GM12892 (cell line): Measurements from ENCODE around the gene RANBP17.
"Not testable (repeated sequence)": the region's sequence is repeated elsewhere in the genome, so short reads cannot be mapped to it uniquely, and the experiment has no call there.

ENCODE experiments used
- DNase-seq: peaks from one replicate; pipeline ENCODE4 v3.0.0; 2011; ENCODE audit not compliant: insufficient read length
- FAIRE-seq: peaks from 2 replicates; lab custom pipeline; 2011; peaks lifted over from hg19 to GRCh38; lab: Jason Lieb, UNC
- POLR2A ChIP-seq: IDR thresholded peaks from 2 replicates; pipeline ENCODE4 v1.6.1; 2011; ENCODE audit warnings: low read depth, low read length, control low read depth
- POLR2AphosphoS5 ChIP-seq: IDR thresholded peaks from 2 replicates; pipeline ENCODE4 v1.6.1; 2011; ENCODE audit warnings: low read depth, low read length, control low read depth
- TAF1 ChIP-seq: IDR thresholded peaks from 2 replicates; pipeline ENCODE4 v1.6.1; 2011; ENCODE audit warnings: low read depth, mild to moderate bottlenecking, control low read depth, low read length, borderline replicate concordance

The RANBP17 gene

DNA sequence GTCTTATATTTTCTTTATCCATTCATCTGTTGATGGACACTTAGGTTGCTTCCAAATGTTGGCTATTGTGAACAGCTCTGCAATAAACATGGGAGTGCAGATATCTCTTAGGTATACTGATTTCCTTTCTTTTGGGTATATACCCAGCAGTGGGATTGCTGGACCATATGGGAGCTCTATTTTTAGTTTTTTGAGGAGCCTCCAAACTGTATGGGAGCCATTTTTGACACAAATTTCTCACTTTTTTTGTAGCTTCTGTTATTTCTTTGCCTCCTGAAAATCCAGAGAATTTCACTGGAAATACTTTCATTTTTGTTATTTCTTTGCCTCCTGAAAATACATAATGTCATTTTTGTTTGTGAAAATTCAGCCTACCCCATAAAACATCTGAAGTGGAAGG is 15.0 kb upstream of the RANBP17 start:
- TF ChIP-seq POLR2A (no peak), TAF1 (no peak), POLR2AphosphoS5 (no peak)
- DNase-seq (no peak), FAIRE-seq (no peak)

DNA sequence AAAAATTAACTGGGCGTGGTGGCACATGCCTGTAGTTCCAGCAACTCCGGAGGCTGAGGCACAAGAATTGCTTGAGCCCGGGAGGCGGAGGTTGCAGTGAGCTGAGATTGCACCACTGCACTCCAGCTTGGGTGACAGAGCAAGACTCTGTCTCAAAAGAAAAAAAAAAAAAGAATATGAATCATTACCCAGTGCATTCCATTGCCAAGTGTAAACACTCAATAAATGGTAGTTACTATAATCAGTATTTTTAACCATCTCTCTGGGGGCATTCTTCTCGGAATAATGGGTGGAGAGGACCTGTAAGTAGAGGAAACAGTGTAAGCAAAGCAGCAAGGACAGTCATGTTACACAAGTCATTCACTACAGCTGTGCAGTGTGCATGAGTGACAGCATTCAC is 13.8 kb upstream of the RANBP17 start:
- TF ChIP-seq POLR2A (no peak), POLR2AphosphoS5 (no peak), TAF1 (no peak)
- no peak for DNase-seq
- no peak for FAIRE-seq

DNA sequence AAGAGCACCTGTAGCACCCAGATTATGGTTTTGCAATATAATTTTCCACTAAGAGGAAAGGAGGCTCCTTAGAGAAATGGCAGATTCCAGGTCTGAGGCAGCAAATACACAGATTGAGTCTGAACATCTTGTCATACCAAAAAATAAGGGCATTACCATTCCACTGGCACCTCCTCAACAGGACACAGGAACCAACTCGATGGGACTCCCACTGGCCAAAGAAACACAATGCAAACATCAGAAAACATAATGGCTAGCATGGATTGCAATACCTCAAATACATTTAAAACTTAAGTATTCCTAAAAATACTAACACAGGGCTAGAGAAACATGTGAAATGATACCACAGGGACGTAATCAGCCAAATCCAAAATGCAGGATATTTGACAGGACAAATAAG is 12.4 kb upstream of the RANBP17 start:
- DNase-seq = no peak
- no peak for FAIRE-seq
- no peak for TF ChIP-seq POLR2A

DNA sequence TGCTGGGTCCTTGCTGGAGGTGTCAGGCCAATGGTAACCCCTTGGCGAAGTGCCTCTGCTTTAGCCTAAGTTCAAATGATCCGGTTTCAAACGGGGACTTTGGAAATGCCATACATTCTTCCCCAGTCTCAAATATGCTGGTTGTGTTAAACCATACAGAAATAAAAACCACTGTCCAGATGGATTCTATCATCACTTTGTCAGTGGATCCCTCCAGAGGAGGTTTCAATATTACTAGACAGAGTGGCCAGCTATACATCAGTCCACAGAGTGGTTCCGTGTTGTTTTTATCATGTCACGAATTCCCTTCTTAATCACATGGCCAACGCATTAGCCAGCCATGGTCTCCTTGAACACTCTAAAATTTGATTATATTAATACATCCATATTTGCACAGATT is 7.3 kb upstream of the RANBP17 start:
- FAIRE-seq = no peak

DNA sequence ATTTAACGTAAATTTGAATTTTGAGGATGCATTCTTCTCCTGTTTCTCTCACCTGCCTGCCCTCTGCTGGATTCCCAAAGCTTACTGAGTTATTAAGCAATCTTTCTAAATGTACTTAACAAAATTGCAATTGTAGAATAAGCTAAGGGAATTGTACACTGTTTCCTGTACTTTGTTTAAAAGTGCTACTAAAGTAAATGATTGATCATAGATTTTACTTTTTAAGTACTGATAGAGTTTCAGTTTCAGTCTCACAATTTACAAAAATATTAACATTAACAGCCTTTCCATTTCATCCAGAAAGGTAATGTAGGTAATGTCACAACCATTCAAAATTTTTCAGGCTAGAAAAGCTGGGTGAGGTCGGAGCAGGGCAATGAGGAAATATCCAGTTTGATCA is 4.8 kb upstream of the RANBP17 start:
- DNase-seq (no peak), FAIRE-seq (no peak)
- TF ChIP-seq POLR2A (no peak), POLR2AphosphoS5 (no peak), TAF1 (no peak)

More for the DNA sequence above, 7.3 kb upstream of the RANBP17 start:
- TF ChIP-seq TAF1 (no peak), POLR2A (no peak), POLR2AphosphoS5 (no peak)
- no peak for DNase-seq

DNA sequence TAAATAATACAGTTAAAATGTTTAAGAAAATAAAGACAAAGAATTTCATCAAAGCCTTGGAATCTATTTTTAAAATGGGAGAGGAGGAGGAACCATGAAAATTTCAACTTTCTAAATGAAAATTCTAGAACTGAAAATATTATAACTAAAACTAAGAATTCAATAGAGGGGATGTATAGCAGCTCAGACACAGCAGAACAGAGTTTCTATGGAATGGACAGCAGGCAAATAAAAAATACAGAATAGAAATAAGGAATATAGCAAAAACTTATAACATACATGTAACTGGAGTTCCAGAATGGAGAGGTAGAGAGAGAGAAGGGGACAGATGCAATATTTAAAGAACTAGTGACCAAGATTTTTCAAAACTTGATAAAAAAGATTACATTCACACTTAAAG is 1.4 kb upstream of the RANBP17 start:
- FAIRE-seq (no peak), DNase-seq (no peak)
- no peak for TF ChIP-seq POLR2AphosphoS5
- no peak for TF ChIP-seq POLR2A
- no peak for TF ChIP-seq TAF1

DNA sequence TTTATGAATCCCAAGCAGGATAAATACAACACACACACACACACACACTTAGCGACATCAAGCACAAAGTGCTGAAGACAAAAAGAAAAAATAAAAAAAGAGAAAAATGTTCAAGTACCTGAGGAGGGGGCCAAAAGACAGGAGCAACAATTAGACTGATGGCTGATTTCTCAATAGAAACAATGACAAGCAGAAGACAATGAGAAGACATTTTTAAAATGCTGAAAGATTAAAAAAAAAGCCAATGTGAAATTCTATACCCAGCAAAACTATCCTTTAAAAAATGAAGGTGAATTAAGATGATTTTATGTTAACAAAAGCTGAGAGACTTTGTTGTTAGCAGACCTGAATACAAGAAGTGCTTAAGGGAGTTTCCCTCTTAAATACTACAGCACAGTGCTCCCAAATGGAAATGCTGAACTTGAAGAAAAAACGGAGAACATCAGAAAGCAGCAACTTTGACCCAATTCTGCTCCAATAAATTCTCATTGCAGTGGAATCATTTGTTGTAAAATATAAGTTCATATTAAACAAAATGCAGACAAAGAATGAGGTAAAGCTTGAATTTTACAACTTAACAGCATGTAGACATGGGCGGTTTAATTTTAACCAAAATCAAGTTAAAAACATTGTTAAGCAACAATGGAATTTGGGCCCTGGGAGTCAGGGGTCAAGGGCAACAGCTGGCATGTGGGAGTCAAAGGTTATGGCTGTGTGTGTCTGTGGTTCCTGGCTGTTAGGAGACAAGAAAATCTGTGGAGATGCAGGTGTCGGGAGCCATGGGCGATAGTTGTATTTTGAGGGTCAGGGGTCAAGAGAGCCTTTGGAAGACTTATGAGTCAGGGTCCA is 776 bp upstream of the RANBP17 start:
- TF ChIP-seq TAF1 (no peak), POLR2A (no peak), POLR2AphosphoS5 (no peak)
- DNase-seq = no peak
- FAIRE-seq = no peak

DNA sequence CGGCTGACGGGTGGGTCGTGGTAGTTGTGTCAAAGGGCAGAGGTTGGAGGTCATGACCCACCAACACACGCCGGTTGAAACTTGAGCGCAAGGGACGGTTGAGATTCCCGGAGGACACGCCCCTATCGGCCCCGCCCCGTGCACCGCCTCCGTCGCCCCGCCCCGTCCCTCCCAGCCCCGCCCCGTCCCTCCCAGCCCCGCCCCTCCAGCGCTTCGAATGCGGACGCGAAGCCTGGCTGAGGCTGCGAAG is 226 bp upstream of the RANBP17 start:
- no peak for DNase-seq
- TF ChIP-seq POLR2AphosphoS5 (no peak), TAF1 (no peak), POLR2A (no peak)
- FAIRE-seq = no peak

DNA sequence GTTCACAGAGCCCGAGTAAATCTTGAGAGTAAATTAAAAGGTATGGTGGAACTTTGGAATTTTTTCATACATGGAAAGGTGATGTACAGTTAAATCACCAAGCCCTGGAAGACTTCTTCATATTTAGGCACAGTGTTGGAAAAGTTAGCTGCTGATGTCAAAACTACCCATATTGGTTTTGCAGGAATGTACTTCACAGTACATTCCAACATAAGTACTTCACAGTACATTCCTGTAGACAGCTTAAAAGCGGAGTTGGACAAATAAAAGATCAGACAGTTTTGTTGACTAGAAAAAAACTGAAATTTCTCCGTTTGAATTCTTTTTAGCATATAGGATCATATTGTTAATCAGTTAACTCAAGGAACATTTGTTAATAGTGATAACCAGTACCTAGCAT is 1.8 kb downstream of the RANBP17 start:
- FAIRE-seq (no peak), DNase-seq (no peak)
- TF ChIP-seq POLR2A (no peak), TAF1 (no peak), POLR2AphosphoS5 (no peak)

DNA sequence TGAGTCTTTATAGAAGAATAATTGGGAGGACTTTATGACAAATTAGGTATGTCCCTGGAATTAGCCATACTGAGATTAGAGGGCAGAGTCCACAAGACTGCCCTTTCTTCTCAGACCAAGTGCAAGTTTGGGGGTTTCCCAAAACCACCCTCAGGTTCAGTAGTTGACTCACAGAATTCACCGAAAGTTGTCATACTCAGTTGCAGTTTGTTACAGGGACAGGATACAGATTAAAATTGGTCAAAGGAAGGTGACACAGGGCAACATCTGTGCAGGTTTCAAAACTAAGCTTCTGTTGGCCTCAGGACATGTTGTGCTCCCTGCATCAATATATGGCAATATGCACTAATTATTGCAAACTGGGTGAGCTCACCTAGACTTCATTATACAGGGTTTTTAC is 3.8 kb downstream of the RANBP17 start:
- no peak for DNase-seq
- no peak for FAIRE-seq
- TF ChIP-seq POLR2AphosphoS5 = no peak
- no peak for TF ChIP-seq POLR2A
- no peak for TF ChIP-seq TAF1

DNA sequence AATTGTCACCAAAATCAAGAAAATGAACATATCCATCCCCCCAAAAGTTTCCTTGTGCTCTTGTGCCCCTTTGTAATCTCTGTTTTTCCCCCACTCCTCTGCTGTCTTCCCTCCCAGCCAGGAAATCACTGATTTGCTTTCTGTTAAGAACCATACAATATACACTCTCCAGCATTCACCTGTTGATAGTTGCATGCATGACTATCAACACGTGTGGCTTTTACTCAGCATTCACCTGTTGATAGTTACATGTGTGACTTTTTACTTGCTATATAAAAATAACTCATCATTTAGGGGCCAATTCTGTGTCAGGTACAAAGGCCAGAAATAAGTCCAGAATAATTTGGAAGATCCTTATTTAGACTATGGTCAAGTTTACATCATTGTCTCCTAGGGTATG is 6.0 kb downstream of the RANBP17 start:
- FAIRE-seq = no peak
- no peak for DNase-seq
- TF ChIP-seq TAF1 (no peak), POLR2A (no peak), POLR2AphosphoS5 (no peak)

DNA sequence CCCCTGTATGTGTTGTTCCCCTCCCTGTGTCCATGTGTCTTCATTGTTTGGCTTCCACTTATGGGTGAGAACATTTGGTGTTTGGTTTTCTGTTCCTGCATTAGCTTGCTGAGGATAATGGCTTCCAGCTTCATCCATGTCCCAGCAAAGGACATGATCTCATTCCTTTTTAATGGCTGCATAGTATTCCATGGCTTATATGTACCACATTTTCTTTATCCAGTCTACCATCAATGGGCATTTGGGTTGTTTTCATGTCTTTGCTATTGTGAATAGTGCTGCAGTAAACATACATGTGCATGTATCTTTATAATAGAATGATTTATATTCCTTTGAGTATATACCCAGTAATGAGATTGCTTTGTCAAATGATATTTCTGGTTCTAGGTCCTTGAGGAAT is 8.6 kb downstream of the RANBP17 start:
- DNase-seq, FAIRE-seq: not testable (repeated sequence)

DNA sequence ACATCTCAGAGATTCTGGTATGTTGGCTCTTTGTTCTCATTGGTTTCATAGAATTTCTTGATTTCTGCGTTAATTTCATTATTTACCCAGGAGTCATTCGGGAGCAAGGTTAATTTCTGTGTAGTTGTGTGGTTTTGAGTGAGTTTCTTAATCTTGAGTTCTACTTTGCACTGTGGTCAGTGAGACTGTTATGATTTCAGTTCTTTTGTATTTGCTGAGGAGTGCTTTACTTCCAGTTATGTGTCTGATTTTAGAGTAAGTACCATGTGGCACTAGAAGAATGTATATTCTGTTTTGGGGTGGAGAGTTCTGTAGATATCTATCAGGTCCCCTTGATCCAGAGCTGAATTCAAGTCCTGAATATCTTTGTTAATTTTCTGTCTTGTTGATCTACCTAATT is 12.2 kb downstream of the RANBP17 start:
- DNase-seq = no peak
- FAIRE-seq = no peak
- TF ChIP-seq POLR2A = no peak
- no peak for TF ChIP-seq TAF1
- no peak for TF ChIP-seq POLR2AphosphoS5
